T-helper 1 cell treated with Interleukin-12 subunit alpha and Interleukin-12 subunit beta and Interleukin-4 antibody, amounts not matched to agents 30 μg/mL and 1 μg/mL, for 36 hours (primary cell): Measurements from ENCODE around the gene KIAA1328.

Experiments used
- H3K27ac Mint-ChIP-seq: one replicate; pipeline ENCODE4 v1.8.0; 2021; ENCODE audit warnings: mild to moderate bottlenecking, mixed read lengths
- H3K27me3 Mint-ChIP-seq: one replicate; pipeline ENCODE4 v1.8.0; 2021; ENCODE audit warnings: low read depth, mixed read lengths
- H3K36me3 Mint-ChIP-seq: one replicate; pipeline ENCODE4 v1.8.0; 2021; ENCODE audit warnings: low read depth, mixed read lengths
- H3K4me1 Mint-ChIP-seq: one replicate; pipeline ENCODE4 v1.8.0; 2021; ENCODE audit warnings: low read depth, mixed read lengths
- H3K4me3 Mint-ChIP-seq: one replicate; pipeline ENCODE4 v1.8.0; 2021; ENCODE audit warnings: mild to moderate bottlenecking, moderate library complexity, mixed read lengths
- H3K9me3 Mint-ChIP-seq: one replicate; pipeline ENCODE4 v1.8.0; 2021; ENCODE audit warnings: mixed read lengths

The KIAA1328 gene

GRCh38 chr18:36828630-36829361, at the start of gene KIAA1328, which contains the start of gene TPGS2:
Gene KIAA1328, plus strand, starts transcription at chr18:36829127. Its CDS starts 12 bp downstream, at chr18:36829139.
Gene TPGS2, minus strand, starts transcription at chr18:36829002. Its CDS starts 235 bp downstream, at chr18:36828767.
- peaks cover 3% of the 10 kb centered on the region for H3K36me3 Mint-ChIP-seq
- no peaks in the 10 kb centered on the region for H3K9me3 Mint-ChIP-seq
- no peaks in the 10 kb centered on the region for H3K27me3 Mint-ChIP-seq
- H3K4me3 Mint-ChIP-seq, result peak within 1 kb of the TSS; percentile 98
- peaks cover 46% of the 10 kb centered on the region for H3K4me1 Mint-ChIP-seq
- H3K27ac Mint-ChIP-seq, result peak within 1 kb of the TSS; percentile 97

- Mint-ChIP-seq H3K27ac (no peak overlapping the region), H3K36me3 (peaks cover 9% of the 10 kb centered on the region), H3K4me3 (no peak overlapping the region), H3K4me1 (no peaks in the 10 kb centered on the region), H3K27me3 (no peaks in the 10 kb centered on the region), H3K9me3 (no peaks in the 10 kb centered on the region)
Measured at GRCh38 chr18:36780748-36781147, 48.2 kb upstream of the KIAA1328 start.

- Mint-ChIP-seq H3K27me3 (no peaks in the 10 kb centered on the region), H3K4me1 (no peaks in the 10 kb centered on the region), H3K4me3 (no peak overlapping the region), H3K9me3 (no peaks in the 10 kb centered on the region), H3K27ac (no peak overlapping the region), H3K36me3 (peaks cover 16% of the 10 kb centered on the region)
Measured at GRCh38 chr18:36782710-36783109, 46.2 kb upstream of the KIAA1328 start.

GRCh38 chr18:36783792-36784191, 45.1 kb upstream of the KIAA1328 start:
- no peaks in the 10 kb centered on the region for H3K4me1 Mint-ChIP-seq
- no peaks in the 10 kb centered on the region for H3K27me3 Mint-ChIP-seq
- H3K4me3 Mint-ChIP-seq, result no peak overlapping the region
- H3K36me3 Mint-ChIP-seq, result peaks cover 16% of the 10 kb centered on the region
- no peak overlapping the region for H3K27ac Mint-ChIP-seq
- no peaks in the 10 kb centered on the region for H3K9me3 Mint-ChIP-seq

- H3K4me1 Mint-ChIP-seq, result no peaks in the 10 kb centered on the region
- no peak overlapping the region for H3K4me3 Mint-ChIP-seq
- peaks cover 7% of the 10 kb centered on the region for H3K9me3 Mint-ChIP-seq
- H3K27ac Mint-ChIP-seq, result no peak overlapping the region
- no peaks in the 10 kb centered on the region for H3K27me3 Mint-ChIP-seq
- H3K36me3 Mint-ChIP-seq, result peaks cover 28% of the 10 kb centered on the region
Measured at GRCh38 chr18:36786686-36787085, 42.2 kb upstream of the KIAA1328 start.

GRCh38 chr18:36792634-36793283, 36.2 kb upstream of the KIAA1328 start:
- H3K9me3 Mint-ChIP-seq, result peaks cover 7% of the 10 kb centered on the region
- H3K36me3 Mint-ChIP-seq, result peaks cover 51% of the 10 kb centered on the region
- no peaks in the 10 kb centered on the region for H3K4me1 Mint-ChIP-seq
- H3K4me3 Mint-ChIP-seq, result no peak overlapping the region
- no peak overlapping the region for H3K27ac Mint-ChIP-seq
- H3K27me3 Mint-ChIP-seq, result no peaks in the 10 kb centered on the region

GRCh38 chr18:36798738-36799473, 30.0 kb upstream of the KIAA1328 start:
- Mint-ChIP-seq H3K27ac (no peak overlapping the region), H3K36me3 (peaks cover 59% of the 10 kb centered on the region), H3K4me3 (no peak overlapping the region)

GRCh38 chr18:36805105-36805504, 23.8 kb upstream of the KIAA1328 start:
- Mint-ChIP-seq H3K4me3 (no peak overlapping the region), H3K4me1 (peaks cover 5% of the 10 kb centered on the region), H3K27me3 (no peaks in the 10 kb centered on the region), H3K9me3 (no peaks in the 10 kb centered on the region), H3K27ac (no peak overlapping the region), H3K36me3 (peaks cover 49% of the 10 kb centered on the region)

More at GRCh38 chr18:36798738-36799473, 30.0 kb upstream of the KIAA1328 start:
- Mint-ChIP-seq H3K9me3 (no peaks in the 10 kb centered on the region), H3K4me1 (no peaks in the 10 kb centered on the region), H3K27me3 (no peaks in the 10 kb centered on the region)

- Mint-ChIP-seq H3K9me3 (no peaks in the 10 kb centered on the region), H3K4me1 (peaks cover 14% of the 10 kb centered on the region), H3K27me3 (no peaks in the 10 kb centered on the region), H3K27ac (no peak overlapping the region), H3K36me3 (peaks cover 35% of the 10 kb centered on the region), H3K4me3 (no peak overlapping the region)
Measured at GRCh38 chr18:36808681-36809080, 20.2 kb upstream of the KIAA1328 start.

GRCh38 chr18:36809590-36810381, 19.1 kb upstream of the KIAA1328 start:
- no peaks in the 10 kb centered on the region for H3K9me3 Mint-ChIP-seq
- H3K4me1 Mint-ChIP-seq, result peaks cover 14% of the 10 kb centered on the region
- H3K27ac Mint-ChIP-seq, result no peak overlapping the region
- H3K4me3 Mint-ChIP-seq, result no peak overlapping the region
- H3K27me3 Mint-ChIP-seq, result no peaks in the 10 kb centered on the region
- peaks cover 31% of the 10 kb centered on the region for H3K36me3 Mint-ChIP-seq

GRCh38 chr18:36811430-36811829, 17.5 kb upstream of the KIAA1328 start:
- Mint-ChIP-seq H3K9me3 (no peaks in the 10 kb centered on the region), H3K27me3 (no peaks in the 10 kb centered on the region), H3K4me1 (peaks cover 14% of the 10 kb centered on the region), H3K36me3 (peaks cover 20% of the 10 kb centered on the region), H3K27ac (no peak overlapping the region), H3K4me3 (no peak overlapping the region)

- no peak overlapping the region for H3K27ac Mint-ChIP-seq
- H3K4me1 Mint-ChIP-seq, result peaks cover 16% of the 10 kb centered on the region
- peaks cover 18% of the 10 kb centered on the region for H3K36me3 Mint-ChIP-seq
- no peak overlapping the region for H3K4me3 Mint-ChIP-seq
- no peaks in the 10 kb centered on the region for H3K9me3 Mint-ChIP-seq
- no peaks in the 10 kb centered on the region for H3K27me3 Mint-ChIP-seq
Measured at GRCh38 chr18:36811955-36812354, 17.0 kb upstream of the KIAA1328 start.

GRCh38 chr18:36812678-36813077, 16.2 kb upstream of the KIAA1328 start:
- Mint-ChIP-seq H3K27me3 (no peaks in the 10 kb centered on the region), H3K4me3 (no peak overlapping the region), H3K4me1 (peaks cover 14% of the 10 kb centered on the region), H3K9me3 (no peaks in the 10 kb centered on the region), H3K36me3 (peaks cover 15% of the 10 kb centered on the region), H3K27ac (no peak overlapping the region)
